Small intestine (tissue), 7 donors: ENCODE measurements around the gene PPP2R5B. TPM values are rescaled to one million over a fixed set of nuclear protein-coding genes. Genes with fewer than 3 reads are reported as not detected.

Experiments used
- DNase-seq, 2 donors: peaks; one replicate each; pipeline versions ENCODE4 v3.0.0 to v3.0.0-alpha.2; 2013
- FAIRE-seq: peaks from 2 replicates; lab custom pipeline; 2012; peaks lifted over from hg19 to GRCh38; lab: Jason Lieb, UNC
- H3K27ac ChIP-seq, 3 donors: one replicate each; pipeline ENCODE4 v1.5.1; 2013; ENCODE audit warnings: low read length in 2 of 3, mild to moderate bottlenecking in 2 of 3, control low read depth in 1 of 3, inconsistent platforms in 1 of 3, low read depth in 1 of 3, moderate library complexity in 1 of 3
- H3K27me3 ChIP-seq, 3 donors: one replicate each; pipeline ENCODE4 v1.6.1; 2013; ENCODE audit warnings: low read length in 3 of 3, inconsistent platforms in 1 of 3; ENCODE audit not compliant: control insufficient read depth in 3 of 3, insufficient read depth in 3 of 3
- H3K36me3 ChIP-seq, 3 donors: one replicate each; pipeline ENCODE4 v1.6.1; 2013; ENCODE audit warnings: low read length in 3 of 3, inconsistent platforms in 1 of 3, low read depth in 1 of 3, mild to moderate bottlenecking in 1 of 3, moderate library complexity in 1 of 3; ENCODE audit not compliant: control insufficient read depth in 3 of 3, insufficient read depth in 2 of 3
- H3K4me1 ChIP-seq, 3 donors: one replicate each; pipeline ENCODE4 v1.6.1; 2013; ENCODE audit warnings: low read length in 2 of 3, inconsistent platforms in 1 of 3, low read depth in 1 of 3, mild to moderate bottlenecking in 1 of 3, moderate library complexity in 1 of 3; ENCODE audit not compliant: control insufficient read depth in 3 of 3, insufficient read depth in 2 of 3
- H3K4me3 ChIP-seq, 3 donors: one replicate each; pipeline ENCODE4 v1.5.1; 2013; ENCODE audit warnings: low read length in 3 of 3, control low read depth in 1 of 3, inconsistent platforms in 1 of 3, low read depth in 1 of 3, mild to moderate bottlenecking in 1 of 3, moderate library complexity in 1 of 3
- H3K9me3 ChIP-seq, 2 donors: one replicate each; pipeline ENCODE4 v1.6.1; 2013; ENCODE audit warnings: low read depth in 1 of 2, low read length in 1 of 2; ENCODE audit not compliant: control insufficient read depth in 2 of 2, insufficient read depth in 1 of 2
- WGBS, 3 donors: extraction: QIAGEN DNeasy Blood & Tissue Kit; methylation state at CpG; one replicate each; pipeline ENCODE4 v1.1.7; 2013; 5-methylcytosine and 5-hydroxymethylcytosine counted together
- polyA plus RNA-seq, 4 donors: library from polyadenylated mRNA; stranded (reverse) in 3 of 4; unstranded in 1 of 4; fragments of 200-250 nt in 3 of 4; fragments of 120-200 nt in 1 of 4; gene quantifications; one replicate each; pipeline versions ENCODE4 v1.2.1 to v1.2.3, GENCODE V29; 2013
- donor health status: healthy with polysubstance abuse.
- donor health status: control.
- donor health status: control.
- donor health status: Bipolar disorder and iron deficiency.
- donor health status: healthy.

Gene PPP2R5B
- polyA plus RNA-seq, 4 donors = 8.2 to 15.9 (median 13.6) TPM

- H3K4me1 ChIP-seq = peaks cover 0 to 17% (median 0%) of the 10 kb centered on the region in 3 donors
- no peak for FAIRE-seq
- no peak overlapping the region for H3K4me3 ChIP-seq
- no peaks in the 10 kb centered on the region for H3K27me3 ChIP-seq
- DNase-seq = no peak
- H3K9me3 ChIP-seq = no peaks in the 10 kb centered on the region
- no peak overlapping the region for H3K27ac ChIP-seq
- H3K36me3 ChIP-seq = peaks cover 10 to 58% (median 19%) of the 10 kb centered on the region in 3 donors
- WGBS, 3 donors = 94 to 96% (median 96%) methylated on average over 17 of the region's 17 CpGs
Measured at GRCh38 chr11:64914123-64914522, 10.4 kb upstream of the PPP2R5B start.

- H3K27ac ChIP-seq = no peak overlapping the region
- 77 to 83% (median 79%) methylated on average over 7 of the region's 7 CpGs for WGBS, 3 donors
- peaks cover 7 to 45% (median 13%) of the 10 kb centered on the region in 3 donors for H3K36me3 ChIP-seq
- H3K9me3 ChIP-seq = no peaks in the 10 kb centered on the region
- no peak for FAIRE-seq
- no peak for DNase-seq
- H3K27me3 ChIP-seq = no peaks in the 10 kb centered on the region
- peaks cover 0 to 17% (median 0%) of the 10 kb centered on the region in 3 donors for H3K4me1 ChIP-seq
- peak overlapping the region in 2 of 3 donors; percentile 93 to 96 for H3K4me3 ChIP-seq
Measured at GRCh38 chr11:64915376-64915887, 9.1 kb upstream of the PPP2R5B start.

GRCh38 chr11:64916040-64916774 lies 8.3 kb upstream of the PPP2R5B start:
- peaks cover 6 to 38% (median 8%) of the 10 kb centered on the region in 3 donors for H3K36me3 ChIP-seq
- peak overlapping the region; percentile 67 to 83 (median 82) for H3K27ac ChIP-seq
- no peaks in the 10 kb centered on the region for H3K27me3 ChIP-seq
- FAIRE-seq = no peak
- DNase-seq = peak; percentile 47 to 61
- H3K4me1 ChIP-seq = peaks cover 0 to 17% (median 0%) of the 10 kb centered on the region in 3 donors
- 4 to 9% (median 8%) methylated on average over 23 of the region's 23 CpGs for WGBS, 3 donors
- peak overlapping the region; percentile 61 to 96 (median 93) for H3K4me3 ChIP-seq
- H3K9me3 ChIP-seq = no peaks in the 10 kb centered on the region

- Histone ChIP-seq H3K4me3 (peak within 1 kb of the TSS; percentile 61 to 96 (median 93)), H3K27me3 (no peaks in the 10 kb centered on the region), H3K27ac (peak within 1 kb of the TSS; percentile 67 to 85 (median 83)), H3K36me3 (peaks cover 1 to 30% (median 3%) of the 10 kb centered on the region in 3 donors), H3K4me1 (peaks cover 0 to 17% (median 0%) of the 10 kb centered on the region in 3 donors), H3K9me3 (no peaks in the 10 kb centered on the region)
- 0 to 1% (median 0%) methylated on average over 50 to 57 of the region's 57 CpGs for WGBS, 3 donors
- FAIRE-seq = peak; percentile 89
- DNase-seq = peak; percentile 100
Measured at GRCh38 chr11:64916775-64917662, 7.5 kb upstream of the PPP2R5B start, which contains the start of gene ATG2A. TSS of gene ATG2A (minus strand) at chr11:64917209. CDS start at chr11:64917135, 74 bp downstream.

- peak overlapping the region in 2 of 3 donors; percentile 24 to 45 for H3K4me3 ChIP-seq
- no peaks in the 10 kb centered on the region for H3K9me3 ChIP-seq
- no peaks in the 10 kb centered on the region for H3K27me3 ChIP-seq
- H3K27ac ChIP-seq = peak overlapping the region in 2 of 3 donors; percentile 62 to 85
- peaks cover 0 to 23% (median 3%) of the 10 kb centered on the region in 3 donors for H3K36me3 ChIP-seq
- FAIRE-seq (no peak), DNase-seq (no peak)
- 7 to 22% (median 8%) methylated on average over 6 of the region's 6 CpGs for whole genome bisulfite sequencing, 3 donors
- H3K4me1 ChIP-seq = peaks cover 0 to 17% (median 0%) of the 10 kb centered on the region in 3 donors
Measured at GRCh38 chr11:64917663-64917995, 6.9 kb upstream of the PPP2R5B start.

- FAIRE-seq = no peak
- Histone ChIP-seq H3K27ac (peak overlapping the region in 1 of 3 donors; percentile 62), H3K36me3 (peaks cover 0 to 20% (median 3%) of the 10 kb centered on the region in 3 donors), H3K4me1 (peaks cover 0 to 17% (median 0%) of the 10 kb centered on the region in 3 donors), H3K27me3 (no peaks in the 10 kb centered on the region), H3K9me3 (no peaks in the 10 kb centered on the region), H3K4me3 (peak overlapping the region in 1 of 3 donors; percentile 45)
- peak in 1 of 2 donors; percentile 29 for DNase-seq
- 17 to 25% (median 20%) methylated on average over 4 of the region's 4 CpGs for WGBS, 3 donors
Measured at GRCh38 chr11:64918017-64918416, 6.5 kb upstream of the PPP2R5B start.

GRCh38 chr11:64919627-64920026 lies 4.9 kb upstream of the PPP2R5B start:
- H3K27me3 ChIP-seq = no peaks in the 10 kb centered on the region
- FAIRE-seq = no peak
- peaks cover 0 to 4% (median 0%) of the 10 kb centered on the region in 3 donors for H3K36me3 ChIP-seq
- H3K4me3 ChIP-seq = no peak overlapping the region
- 89 to 93% (median 90%) methylated on average over 8 of the region's 8 CpGs for WGBS, 3 donors
- H3K9me3 ChIP-seq = no peaks in the 10 kb centered on the region
- H3K4me1 ChIP-seq = peaks cover 0 to 25% (median 0%) of the 10 kb centered on the region in 3 donors
- DNase-seq = no peak
- H3K27ac ChIP-seq = no peak overlapping the region

- FAIRE-seq (no peak), DNase-seq (no peak)
Measured at GRCh38 chr11:64920124-64920523, 4.4 kb upstream of the PPP2R5B start.

More at GRCh38 chr11:64920124-64920523, 4.4 kb upstream of the PPP2R5B start:
- Histone ChIP-seq H3K4me1 (peaks cover 0 to 25% (median 0%) of the 10 kb centered on the region in 3 donors), H3K27me3 (peaks cover 0 to 1% (median 0%) of the 10 kb centered on the region in 3 donors), H3K27ac (no peak overlapping the region), H3K9me3 (no peaks in the 10 kb centered on the region), H3K36me3 (no peaks in the 10 kb centered on the region), H3K4me3 (no peak overlapping the region)
- 87 to 97% (median 87%) methylated on average over 2 of the region's 2 CpGs for WGBS, 3 donors
